Measurements from ENCODE around the gene SYNGR1. TPM values are rescaled to one million over a fixed set of nuclear protein-coding genes. Genes with fewer than 3 reads are reported as not detected.

SYNGR1 gene
- total RNA-seq, 1 experiment from 2014 or later = 17.8 TPM

- no TSS peak for BruUV-seq (replicated peaks)
- intact Hi-C loops (cut with micrococcal nuclease; ENCODE audit: unreplicated experiment) = loop anchor here (5.0 kb wide), 1 partner anchor 142 kb away; no protein-coding TSS in a partner anchor
Observed at GRCh38 chr22:39314251-39314971, 35.4 kb upstream of the SYNGR1 start.

GRCh38 chr22:39315389-39315788, 34.4 kb upstream of the SYNGR1 start:
- no peak for DNase-seq (ENCODE audit: low read depth, low spot score)
- in situ Hi-C loops (cut with HindIII; ENCODE audit: low pct_unique_long_range_greater_than_20kb, low sequenced_read_pairs) (no loop called here), intact Hi-C loops (cut with micrococcal nuclease; ENCODE audit: unreplicated experiment) (no loop called here)
- no TSS peak for BruUV-seq (replicated peaks)
- ChIA-PET POLR2A (no interaction called here), CTCF (no interaction called here)
- ATAC-seq = no peak
- Histone ChIP-seq H3K4me3 (ENCODE audit: low read depth in 2 of 2, low read length in 2 of 2) (peak overlapping the region; percentile 91 to 96), H3K27me3 (ENCODE audit: control insufficient read depth, insufficient read depth, low read length) (no peaks in the 10 kb centered on the region), H3K27ac (ENCODE audit: low read length) (peak overlapping the region; percentile 98), H3K4me1 (ENCODE audit: control insufficient read depth, insufficient read depth, low read length) (peaks cover 48% of the 10 kb centered on the region), H3K9me3 (ENCODE audit: control insufficient read depth, insufficient read depth, low read depth, low read length) (no peaks in the 10 kb centered on the region), H3K36me3 (ENCODE audit: control insufficient read depth, insufficient read depth, low read length) (peaks cover 20% of the 10 kb centered on the region)
- TF ChIP-seq TCF7L2 (IDR thresholded peaks at IDR 0.05; ENCODE audit: low read depth, low read length) = 0 out of 2 replicates have a peak, but pooled peaks have one; percentile 33
- TF ChIP-seq, protein P1, sequence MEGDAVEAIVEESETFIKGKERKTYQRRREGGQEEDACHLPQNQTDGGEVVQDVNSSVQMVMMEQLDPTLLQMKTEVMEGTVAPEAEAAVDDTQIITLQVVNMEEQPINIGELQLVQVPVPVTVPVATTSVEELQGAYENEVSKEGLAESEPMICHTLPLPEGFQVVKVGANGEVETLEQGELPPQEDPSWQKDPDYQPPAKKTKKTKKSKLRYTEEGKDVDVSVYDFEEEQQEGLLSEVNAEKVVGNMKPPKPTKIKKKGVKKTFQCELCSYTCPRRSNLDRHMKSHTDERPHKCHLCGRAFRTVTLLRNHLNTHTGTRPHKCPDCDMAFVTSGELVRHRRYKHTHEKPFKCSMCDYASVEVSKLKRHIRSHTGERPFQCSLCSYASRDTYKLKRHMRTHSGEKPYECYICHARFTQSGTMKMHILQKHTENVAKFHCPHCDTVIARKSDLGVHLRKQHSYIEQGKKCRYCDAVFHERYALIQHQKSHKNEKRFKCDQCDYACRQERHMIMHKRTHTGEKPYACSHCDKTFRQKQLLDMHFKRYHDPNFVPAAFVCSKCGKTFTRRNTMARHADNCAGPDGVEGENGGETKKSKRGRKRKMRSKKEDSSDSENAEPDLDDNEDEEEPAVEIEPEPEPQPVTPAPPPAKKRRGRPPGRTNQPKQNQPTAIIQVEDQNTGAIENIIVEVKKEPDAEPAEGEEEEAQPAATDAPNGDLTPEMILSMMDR (IDR thresholded peaks at IDR 0.05) = no peak

More at GRCh38 chr22:39314251-39314971, 35.4 kb upstream of the SYNGR1 start:
- ATAC-seq = no peak
- Histone ChIP-seq H3K27ac (ENCODE audit: low read length) (peak overlapping the region; percentile 98), H3K4me1 (ENCODE audit: control insufficient read depth, insufficient read depth, low read length) (peaks cover 58% of the 10 kb centered on the region), H3K27me3 (ENCODE audit: control insufficient read depth, insufficient read depth, low read length) (no peaks in the 10 kb centered on the region), H3K36me3 (ENCODE audit: control insufficient read depth, insufficient read depth, low read length) (peaks cover 20% of the 10 kb centered on the region), H3K4me3 (ENCODE audit: low read depth in 2 of 2, low read length in 2 of 2) (peak overlapping the region; percentile 91 to 96), H3K9me3 (ENCODE audit: control insufficient read depth, insufficient read depth, low read depth, low read length) (no peaks in the 10 kb centered on the region)
- no peak for DNase-seq (ENCODE audit: low read depth, low spot score)
- ChIA-PET POLR2A (interaction anchor here (0.5 kb wide), 1 partner anchor 31 kb away, joined by 3 read pairs; no protein-coding TSS in a partner anchor), CTCF (no interaction called here)
- in situ Hi-C loops (cut with HindIII; ENCODE audit: low pct_unique_long_range_greater_than_20kb, low sequenced_read_pairs) = no loop called here
- TF ChIP-seq, protein P1 (IDR thresholded peaks at IDR 0.05) = peak; percentile 41
- TF ChIP-seq POLR2AphosphoS5 (IDR thresholded peaks at IDR 0.05; ENCODE audit: low read depth, low read length) (peak; percentile 22; the same call in 1 of the 2 replicates), REST (IDR thresholded peaks at IDR 0.05; ENCODE audit: insufficient read depth in 1 of 2, low read depth in 2 of 2, low read length in 1 of 2) (no peak), TCF7L2 (IDR thresholded peaks at IDR 0.05; ENCODE audit: low read depth, low read length) (no peak)
